Activated T-cell treated with anti-CD3 and anti-CD28 coated beads for 24 hours (primary cell): ENCODE data around the gene DNMT3L.
"Not testable (repeated sequence)": the region's sequence is repeated elsewhere in the genome, so short reads cannot be mapped to it uniquely, and the experiment has no call there.

ENCODE experiments used
- DNase-seq: peaks from one replicate; pipeline ENCODE4 v3.0.0-alpha.2; 2020; ENCODE audit warnings: low read depth

Gene DNMT3L

DNA sequence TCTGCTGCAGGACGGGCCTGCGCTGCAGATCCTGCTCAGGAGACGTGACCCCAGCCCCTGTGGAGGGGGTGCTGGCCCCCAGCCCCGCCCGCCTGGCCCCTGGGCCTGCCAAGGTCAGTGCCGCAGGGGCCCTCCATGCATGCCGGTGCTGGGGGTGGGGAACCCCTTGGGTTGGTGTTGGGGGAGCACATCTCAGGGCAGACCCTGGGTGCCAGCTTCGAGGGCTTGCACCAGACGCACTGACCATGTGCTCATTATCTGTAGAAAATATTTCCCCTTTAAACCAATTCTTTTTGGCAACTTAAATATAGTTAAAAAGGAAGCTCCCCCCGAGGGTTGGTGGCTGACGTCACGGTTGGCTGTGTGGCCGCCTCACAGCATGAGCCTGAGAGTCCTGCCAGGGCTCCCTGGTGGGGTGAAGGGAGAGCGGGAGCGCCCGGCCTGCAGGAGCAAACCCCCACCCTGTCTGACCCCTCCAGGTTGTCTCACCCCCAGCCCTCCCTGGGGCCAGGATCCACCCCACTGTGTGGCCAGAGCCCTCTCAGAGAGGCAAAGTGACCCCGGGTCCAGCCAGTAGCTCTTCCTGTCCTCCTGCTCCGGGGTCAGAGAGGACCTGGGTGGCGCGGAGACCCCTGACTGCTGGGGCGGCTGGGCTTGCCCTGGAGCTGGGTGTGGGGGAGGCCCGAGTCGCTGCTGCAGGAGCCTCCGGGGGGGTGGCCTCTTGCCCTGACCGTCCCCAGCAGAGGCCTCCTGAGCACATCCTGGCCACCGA is 32.9 kb upstream of the DNMT3L start:
- no peak for DNase-seq

DNA sequence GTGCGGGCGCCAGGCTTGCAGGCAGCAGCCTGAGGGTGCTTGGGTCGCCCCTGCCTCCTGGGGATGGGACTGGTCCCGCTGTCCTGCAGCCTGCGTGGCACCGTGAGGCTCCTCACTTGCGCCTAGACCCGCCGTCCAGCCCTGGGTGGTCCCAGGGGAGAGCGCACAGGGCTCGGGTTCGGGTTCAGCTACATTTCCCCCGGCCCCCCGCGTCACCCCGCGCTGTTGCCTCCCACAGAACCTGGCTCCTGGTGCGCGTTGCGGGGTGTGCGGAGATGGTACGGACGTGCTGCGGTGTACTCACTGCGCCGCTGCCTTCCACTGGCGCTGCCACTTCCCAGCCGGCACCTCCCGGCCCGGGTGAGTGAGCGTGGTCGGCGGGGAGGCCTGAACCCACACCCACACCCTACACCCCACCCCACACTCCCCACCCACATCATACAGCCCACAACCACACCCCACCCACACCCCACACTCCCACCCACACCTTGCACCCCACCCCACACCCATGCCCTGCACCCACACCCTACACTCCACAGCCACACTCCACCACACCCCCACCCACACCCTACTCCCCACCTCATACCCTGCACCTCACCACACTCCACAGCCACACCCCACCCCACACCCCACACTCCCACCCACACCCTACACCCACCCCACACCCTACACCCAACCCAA is 32.0 kb upstream of the DNMT3L start:
- no peak for DNase-seq

DNA sequence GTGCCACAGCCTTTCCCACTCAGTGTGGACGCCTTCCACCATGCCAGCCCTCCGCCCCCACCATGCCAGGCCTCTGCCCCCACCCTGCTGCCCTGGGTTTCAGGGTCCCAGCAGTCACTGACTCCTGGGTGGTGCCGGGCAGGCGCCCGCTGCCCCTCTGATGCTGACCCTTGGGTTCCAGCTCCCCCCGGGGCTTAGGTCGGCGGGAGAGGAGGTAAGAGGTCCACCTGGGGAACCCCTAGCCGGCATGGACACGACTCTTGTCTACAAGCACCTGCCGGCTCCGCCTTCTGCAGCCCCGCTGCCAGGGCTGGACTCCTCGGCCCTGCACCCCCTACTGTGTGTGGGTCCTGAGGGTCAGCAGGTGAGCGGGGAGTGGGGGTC is 31.1 kb upstream of the DNMT3L start:
- DNase-seq, result no peak

DNA sequence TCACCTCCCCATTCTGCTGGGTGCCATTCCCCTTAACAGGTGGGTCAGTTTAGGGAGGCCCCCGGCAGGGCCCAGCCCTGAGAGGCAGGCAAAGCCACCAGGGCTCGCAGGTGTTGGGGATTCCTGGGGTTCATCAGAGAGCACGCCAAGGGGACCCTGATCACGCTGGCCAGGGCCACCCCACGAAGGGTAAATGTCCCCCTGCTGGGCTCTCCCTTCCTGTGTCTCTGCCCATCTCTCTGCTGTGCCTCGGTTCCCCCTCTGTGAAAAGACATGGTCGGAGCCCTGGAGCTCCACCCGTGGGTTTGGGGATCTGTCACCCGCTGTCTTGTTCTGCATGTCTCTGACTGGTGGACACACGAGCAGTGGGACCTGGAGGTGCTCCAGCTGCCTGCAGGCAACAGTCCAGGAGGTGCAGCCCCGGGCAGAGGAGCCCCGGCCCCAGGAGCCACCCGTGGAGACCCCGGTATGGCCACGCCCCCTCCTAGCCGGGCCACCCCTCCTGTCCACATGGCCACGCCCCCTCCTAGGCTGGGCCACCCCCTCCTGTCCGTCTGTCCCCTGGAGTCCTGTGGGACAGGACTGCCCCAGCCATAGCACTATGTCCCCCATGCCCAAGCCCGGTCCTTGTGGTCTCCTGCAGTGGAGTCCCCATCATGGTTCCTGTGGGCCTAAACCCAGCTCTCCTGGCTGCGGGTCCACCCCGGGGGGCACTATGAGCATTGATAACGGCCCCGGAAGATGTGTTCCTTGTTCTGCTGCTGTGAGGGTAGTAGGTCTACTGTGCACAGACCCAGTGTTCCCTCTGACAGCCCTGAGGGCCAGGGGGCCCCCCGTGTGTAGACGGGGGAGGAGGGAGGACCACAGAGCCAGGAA is 30.5 kb upstream of the DNMT3L start:
- DNase-seq, result no peak

DNA sequence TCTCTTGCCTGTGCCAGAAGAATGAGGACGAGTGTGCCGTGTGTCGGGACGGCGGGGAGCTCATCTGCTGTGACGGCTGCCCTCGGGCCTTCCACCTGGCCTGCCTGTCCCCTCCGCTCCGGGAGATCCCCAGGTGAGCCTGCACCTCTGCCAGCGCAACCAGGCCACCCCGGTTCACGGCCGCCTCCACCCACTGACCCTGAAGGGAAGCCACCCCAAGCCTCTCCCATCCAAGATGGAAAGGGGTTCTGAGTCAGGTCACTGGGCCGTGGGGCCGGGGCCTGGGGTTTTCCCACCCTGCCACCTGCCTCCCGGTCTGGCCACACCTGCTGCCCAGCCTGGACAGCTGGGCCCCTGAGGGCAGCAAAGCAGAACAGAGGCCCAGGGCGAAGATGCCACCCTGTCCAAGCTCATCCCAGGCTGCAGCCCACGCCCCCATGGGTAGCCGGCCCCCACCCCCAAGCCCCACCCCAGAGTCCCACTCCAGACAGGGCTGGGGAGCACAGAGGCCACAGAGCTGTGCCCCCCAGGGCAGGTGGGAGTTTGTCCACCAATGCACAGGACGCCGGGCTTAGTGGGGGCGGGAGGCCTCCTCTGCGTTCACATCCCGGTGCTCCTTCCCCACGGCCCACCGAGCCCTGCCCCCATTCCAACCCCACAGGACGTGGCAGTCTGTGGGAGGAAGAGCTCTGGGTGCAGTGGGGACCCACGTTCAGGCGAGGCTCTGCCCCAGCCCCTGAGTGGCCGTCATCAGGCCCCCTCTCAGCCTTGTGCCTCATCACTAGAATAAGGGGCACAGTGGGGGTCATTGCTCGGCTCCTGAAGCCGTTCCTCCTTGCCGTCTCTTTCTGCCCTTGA is 29.6 kb upstream of the DNMT3L start:
- no peak for DNase-seq

DNA sequence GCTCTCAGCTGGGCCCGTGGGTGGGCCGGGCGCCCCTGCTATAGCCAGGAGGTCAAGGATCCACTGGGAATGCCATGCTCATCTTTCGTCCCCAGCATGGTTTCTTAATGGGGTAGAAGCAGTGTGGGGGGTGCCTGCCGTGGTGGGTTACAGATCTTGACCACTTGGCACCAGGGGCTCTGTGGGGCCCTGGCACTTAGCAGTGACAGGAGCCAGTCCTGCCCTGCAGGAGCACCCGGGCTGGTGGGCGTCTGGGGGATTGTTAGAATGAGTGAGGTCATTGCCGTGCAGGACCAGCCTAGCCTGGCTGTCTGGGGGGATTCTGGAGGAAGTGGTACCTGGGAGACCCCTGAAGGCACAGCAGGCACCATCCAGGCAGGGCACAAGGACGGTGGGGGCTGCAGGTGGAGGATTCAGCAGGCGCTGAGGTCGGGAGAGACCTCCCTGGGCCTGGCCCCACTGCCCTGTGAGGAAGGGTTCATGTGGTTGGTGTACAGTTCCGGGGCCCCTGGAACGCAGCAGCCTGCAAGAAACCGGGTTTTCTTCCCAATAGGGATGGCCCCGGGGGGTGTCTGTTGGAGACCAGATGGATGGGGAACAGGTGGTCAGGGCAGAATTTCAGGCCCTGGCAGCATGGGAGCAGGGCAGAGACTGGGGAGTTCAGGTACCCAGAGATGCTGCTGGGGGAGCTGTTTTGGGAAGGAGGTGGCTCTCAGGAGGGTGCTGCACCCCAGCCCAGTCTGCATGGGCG is 28.8 kb upstream of the DNMT3L start:
- DNase-seq, result no peak

DNA sequence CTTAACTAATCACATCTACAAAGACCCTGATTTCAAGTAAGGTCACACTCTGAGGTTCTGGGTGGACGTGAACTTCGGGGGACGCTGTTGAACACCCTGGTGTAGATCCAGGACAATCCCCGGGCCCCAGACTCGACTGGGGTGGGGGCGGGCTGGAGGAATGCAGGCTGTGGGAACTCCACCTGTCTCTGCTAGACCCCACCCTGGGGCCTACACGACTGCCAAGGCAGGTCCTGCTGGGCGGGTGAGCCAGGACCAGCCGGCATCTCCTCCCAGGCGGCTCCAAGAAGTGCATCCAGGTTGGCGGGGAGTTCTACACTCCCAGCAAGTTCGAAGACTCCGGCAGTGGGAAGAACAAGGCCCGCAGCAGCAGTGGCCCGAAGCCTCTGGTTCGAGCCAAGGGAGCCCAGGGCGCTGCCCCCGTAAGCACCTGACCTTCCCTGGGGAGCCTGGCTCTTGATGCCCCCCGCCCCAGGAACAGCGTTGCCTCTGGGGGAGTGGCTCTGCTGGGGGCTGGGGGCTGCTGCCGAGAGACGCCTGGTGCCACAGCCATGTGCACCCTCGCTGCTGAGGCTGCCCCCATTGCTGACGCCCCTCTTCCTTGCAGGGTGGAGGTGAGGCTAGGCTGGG is 27.8 kb upstream of the DNMT3L start:
- DNase-seq, result no peak

DNA sequence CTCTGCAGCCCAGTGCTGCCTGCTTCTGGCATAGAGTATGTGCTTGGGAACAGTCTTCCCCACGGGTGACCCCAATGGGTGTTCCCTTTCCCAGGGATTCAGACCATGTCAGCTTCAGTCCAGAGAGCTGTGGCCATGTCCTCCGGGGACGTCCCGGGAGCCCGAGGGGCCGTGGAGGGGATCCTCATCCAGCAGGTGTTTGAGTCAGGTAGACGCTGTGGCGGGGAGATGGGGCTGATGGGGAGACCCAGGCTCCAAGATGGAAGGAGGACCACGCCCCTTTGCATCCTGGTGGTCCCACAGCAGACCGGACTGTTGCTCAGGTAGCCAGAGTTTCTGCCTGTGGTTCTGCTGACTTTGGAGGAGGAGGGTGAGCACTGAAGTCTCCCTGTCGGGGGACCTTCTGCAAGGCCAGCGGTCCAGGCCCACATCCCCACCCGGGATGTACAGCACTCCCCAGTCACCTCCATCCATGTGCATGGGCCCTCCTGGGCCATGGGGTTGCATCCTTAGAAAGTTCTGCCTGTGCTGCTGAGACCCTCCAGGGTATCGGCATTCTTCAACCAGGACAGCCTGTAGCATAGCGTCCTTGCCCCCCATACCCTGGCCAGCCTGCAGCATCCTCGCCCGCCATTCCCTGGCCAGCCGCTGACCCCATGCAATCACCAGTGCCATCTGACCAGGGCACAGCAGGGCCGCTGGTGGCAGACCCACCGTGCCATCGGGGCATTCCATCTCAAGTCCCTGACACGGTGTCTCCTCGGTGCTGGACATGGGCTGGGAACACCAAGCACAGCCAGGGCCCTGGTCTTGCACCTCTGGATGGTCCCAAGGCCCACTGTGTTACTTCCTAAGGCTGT is 26.8 kb upstream of the DNMT3L start:
- no peak for DNase-seq

DNA sequence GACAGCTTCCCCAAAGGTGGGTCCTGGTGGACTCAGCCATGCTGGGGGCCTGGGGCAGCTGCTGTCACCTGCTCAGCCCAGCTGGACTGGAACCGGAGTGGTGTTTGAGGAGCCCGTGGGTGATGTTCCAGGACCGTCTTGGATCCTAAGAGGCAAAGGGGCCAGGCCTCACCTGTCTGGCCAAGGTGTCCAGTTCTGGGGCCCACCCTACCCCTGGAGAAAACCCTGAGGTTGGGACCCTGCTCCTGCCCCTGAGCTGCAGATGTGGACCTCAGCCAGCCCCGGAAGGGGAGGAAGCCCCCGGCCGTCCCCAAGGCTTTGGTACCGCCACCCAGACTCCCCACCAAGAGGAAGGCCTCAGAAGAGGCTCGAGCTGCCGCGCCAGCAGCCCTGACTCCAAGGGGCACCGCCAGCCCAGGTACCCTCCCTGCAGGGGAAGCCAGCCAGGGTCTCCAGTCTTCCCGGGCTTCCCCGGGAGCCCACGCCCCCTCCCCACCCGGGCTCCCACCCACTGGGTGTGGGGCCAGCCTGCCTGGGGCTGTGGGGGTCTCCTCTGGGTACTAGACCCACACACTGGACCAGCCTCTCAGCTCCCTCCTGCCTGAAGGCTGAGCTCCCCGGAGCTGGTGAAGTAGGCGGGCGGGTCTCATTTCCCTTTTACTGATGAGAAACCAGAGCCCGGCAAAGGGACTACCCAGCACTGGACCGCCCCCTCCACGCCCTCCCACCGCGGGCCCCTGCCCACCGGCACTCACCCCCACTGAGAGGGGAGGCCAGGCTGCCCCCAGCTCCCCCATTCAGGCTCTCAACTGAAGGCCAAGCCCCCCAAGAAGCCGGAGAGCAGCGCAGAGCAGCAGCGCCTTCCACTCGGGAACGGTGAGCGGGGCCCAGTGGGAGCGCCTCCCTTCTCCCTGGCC is 25.3 kb upstream of the DNMT3L start:
- no peak for DNase-seq

DNA sequence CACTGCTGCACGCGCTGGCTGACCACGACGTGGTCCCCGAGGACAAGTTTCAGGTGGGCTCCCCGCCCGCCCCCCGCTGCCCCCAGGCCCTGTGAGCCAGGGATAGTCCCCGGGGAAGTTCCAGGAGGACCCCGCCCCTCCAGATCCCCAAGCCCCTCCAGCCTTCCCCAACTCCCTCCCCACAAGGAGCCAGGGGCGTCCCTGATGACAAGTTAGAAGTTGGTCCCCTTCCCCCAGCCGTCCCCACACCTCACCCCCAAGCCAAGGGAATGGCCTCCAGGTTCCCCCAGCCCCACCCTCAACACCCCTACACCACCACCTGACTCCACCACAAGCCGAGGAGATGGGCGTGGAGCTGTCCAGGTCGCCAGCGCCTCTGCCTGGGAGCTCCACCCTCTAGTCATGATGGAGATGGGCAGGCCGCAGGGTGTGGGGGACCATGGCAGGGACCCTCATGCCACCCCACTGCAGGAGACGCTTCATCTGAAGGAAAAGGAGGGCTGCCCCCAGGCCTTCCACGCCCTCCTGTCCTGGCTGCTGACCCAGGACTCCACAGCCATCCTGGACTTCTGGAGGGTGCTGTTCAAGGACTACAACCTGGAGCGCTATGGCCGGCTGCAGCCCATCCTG is 24.5 kb upstream of the DNMT3L start:
- DNase-seq, result no peak

DNA sequence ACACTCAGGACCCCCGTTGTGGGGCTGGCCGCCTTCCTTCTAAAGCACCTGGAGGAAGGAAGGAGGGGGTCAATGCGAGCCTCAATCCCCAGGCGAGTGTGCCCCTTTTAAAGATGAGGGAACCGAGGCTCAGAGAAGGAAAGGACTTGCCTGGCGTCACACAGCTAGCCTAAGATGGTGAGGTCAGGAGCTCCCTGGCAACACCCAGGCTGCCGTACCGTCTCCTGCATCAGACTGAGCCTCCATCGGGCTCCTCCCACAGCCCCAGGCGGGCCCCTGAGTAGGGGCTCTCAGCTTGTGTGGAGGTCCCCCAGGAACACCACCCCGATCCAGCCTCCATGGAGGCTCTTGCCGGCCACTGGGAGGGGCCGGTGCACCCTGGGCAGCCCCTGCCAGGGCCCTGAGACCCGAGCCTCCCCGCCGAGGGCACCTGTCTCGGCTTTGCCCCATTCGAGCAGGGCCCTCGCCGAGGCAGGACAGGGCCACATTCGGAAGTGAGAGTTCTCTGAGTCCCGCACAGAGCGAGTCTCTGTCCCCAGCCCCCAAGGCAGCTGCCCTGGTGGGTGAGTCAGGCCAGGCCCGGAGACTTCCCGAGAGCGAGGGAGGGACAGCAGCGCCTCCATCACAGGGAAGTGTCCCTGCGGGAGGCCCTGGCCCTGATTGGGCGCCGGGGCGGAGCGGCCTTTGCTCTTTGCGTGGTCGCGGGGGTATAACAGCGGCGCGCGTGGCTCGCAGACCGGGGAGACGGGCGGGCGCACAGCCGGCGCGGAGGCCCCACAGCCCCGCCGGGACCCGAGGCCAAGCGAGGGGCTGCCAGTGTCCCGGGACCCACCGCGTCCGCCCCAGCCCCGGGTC is 23.7 kb upstream of the DNMT3L start, which contains the start of gene AIRE:
TSS of gene AIRE (plus strand) at position 739 of the 855 bp plus-strand sequence. CDS start 131 bp downstream, outside the sequence.
- no peak for DNase-seq

DNA sequence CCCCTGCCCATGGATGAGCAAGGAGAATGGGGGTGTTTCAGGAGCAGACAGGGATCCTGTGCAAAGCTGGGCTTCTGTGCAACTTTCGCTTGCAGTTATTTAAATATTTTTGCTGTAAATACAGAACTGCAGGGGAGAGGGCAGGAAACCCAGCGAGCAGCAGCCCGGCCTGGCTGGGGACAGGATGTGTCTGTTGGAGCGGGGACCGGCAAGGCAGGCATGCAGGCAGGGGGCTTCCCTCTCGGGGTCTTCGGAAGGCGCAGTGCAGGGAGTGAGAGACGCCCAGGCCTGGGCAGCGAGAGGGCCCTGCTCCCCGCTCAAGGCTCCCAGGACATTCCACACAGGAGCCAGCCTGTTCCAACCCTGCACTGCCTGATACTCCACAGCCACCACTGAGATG is 22.3 kb upstream of the DNMT3L start:
- DNase-seq, result no peak

DNA sequence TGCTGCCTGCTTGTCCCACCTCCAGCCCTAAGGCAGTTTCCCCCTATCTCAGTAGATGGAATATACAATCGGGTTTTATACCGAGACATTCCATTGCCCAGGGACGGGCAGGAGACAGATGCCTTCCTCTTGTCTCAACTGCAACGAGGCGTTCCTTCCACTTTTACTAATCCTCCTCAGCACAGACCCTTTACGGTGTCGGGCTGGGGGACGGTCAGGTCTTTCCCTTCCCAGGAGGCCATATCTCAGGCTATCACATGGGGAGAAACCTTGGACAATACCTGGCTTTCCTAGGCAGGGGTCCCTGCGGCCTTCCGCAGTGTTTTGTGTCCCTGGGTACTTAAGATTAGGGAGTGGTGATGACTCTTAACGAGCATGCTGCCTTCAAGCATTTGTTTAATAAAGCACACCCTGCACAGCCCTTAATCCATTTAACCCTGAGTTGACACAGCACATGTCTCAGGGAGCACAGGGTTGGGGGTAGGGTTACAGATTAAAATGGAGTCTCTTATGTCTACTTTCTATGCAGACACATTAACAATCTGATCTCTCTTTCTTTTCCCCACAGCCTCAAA is 21.6 kb upstream of the DNMT3L start:
- not testable (repeated sequence) for DNase-seq

DNA sequence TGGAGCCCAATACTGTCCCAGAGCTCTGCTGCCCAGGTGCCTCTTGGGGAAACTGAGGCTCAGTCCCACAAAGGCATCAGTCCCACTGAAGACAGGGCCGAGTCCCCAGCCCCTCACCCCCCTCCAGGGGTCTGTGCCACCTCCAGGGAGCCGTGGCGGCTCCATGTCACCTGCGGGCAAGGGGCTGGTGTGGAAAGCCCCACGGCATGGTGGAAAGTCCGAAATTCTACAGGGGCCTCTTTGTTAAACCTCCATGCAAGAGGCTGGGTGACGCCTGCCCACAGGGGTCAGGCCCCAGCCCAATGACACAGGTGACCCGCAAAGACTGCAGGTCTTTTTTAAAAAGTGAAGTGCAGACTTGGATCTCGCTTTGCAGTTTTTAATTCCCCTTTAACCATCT is 20.7 kb upstream of the DNMT3L start:
- no peak for DNase-seq

DNA sequence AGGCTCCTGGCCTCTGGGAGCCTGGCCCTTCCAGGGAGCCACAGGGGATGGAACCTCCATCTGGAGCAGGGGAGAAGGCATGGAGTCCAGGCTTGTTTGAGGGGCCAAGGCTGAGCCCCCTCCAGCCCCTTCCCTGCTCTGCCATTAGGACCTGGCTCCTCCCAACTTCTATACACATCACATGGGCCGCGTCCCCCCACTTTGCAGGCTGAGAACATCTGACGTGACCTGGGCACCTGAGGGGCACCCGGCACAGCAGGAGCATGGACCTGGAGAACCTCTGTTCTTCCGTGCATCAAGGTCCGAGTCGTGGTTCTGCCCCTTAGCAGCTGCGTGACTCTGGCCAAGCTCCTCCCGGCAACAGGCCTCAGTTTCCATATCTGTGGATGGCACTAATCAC is 20.1 kb upstream of the DNMT3L start:
- no peak for DNase-seq
